ENCODE measurements around the gene ODAD4. TPM values are rescaled to one million over a fixed set of nuclear protein-coding genes. Genes with fewer than 3 reads are reported as not detected.

The ODAD4 gene
- total and polyA plus RNA-seq, 2 donors from 2014 or later, result 4.6 to 6.0 TPM

DNA sequence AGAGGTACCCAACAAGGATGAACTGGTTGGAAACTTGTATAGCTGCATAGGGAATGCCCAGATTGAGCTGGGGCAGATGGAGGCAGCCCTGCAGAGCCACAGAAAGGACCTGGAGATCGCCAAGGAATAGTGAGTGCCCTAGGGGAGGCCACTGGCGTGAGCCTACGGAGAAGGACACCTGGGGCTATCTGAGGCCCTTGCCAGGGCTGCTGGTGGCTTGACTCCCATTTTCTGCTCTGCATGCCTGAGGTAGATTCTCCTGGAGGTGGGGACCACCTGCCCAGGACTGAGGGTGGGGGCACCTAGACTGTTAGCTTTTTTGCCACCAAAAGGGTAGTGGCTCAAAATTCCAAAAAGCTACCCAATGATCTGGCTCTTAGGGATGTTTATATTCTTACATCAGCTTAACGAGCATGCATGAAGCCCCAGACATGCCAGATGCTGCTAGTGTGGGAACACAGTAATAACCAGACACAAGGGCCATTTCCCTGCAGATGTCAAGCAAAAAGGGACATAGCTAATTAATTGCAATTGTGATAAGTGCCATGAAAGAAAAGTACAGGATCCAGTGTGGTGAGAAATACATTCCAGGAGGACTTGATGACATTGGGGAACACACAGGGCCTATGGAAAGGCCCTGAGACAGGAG, 8.8 kb downstream of the ODAD4 start:
- Histone ChIP-seq H3K36me3 (ENCODE audit: control insufficient read depth in 2 of 3, insufficient read depth in 3 of 3, low read length in 3 of 3) (peaks cover 0 to 17% (median 0%) of the 10 kb centered on the region in 3 donors), H3K4me1 (ENCODE audit: control insufficient read depth in 2 of 3, insufficient read depth in 2 of 3, low read depth in 1 of 3, low read length in 3 of 3) (peaks cover 0 to 10% (median 8%) of the 10 kb centered on the region in 3 donors), H3K9ac (ENCODE audit: low read length in 3 of 3) (no peak overlapping the region), H3K27ac (ENCODE audit: low read depth in 2 of 2, low read length in 2 of 2) (no peak overlapping the region), H3K4me3 (ENCODE audit: low read length in 3 of 3) (no peak overlapping the region), H3K9me3 (ENCODE audit: control insufficient read depth in 2 of 3, insufficient read depth in 1 of 3, low read length in 3 of 3) (no peaks in the 10 kb centered on the region), H3K27me3 (ENCODE audit: control insufficient read depth, insufficient read depth, low read length) (no peaks in the 10 kb centered on the region)
- FAIRE-seq, result no peak
- TF ChIP-seq, protein P1, sequence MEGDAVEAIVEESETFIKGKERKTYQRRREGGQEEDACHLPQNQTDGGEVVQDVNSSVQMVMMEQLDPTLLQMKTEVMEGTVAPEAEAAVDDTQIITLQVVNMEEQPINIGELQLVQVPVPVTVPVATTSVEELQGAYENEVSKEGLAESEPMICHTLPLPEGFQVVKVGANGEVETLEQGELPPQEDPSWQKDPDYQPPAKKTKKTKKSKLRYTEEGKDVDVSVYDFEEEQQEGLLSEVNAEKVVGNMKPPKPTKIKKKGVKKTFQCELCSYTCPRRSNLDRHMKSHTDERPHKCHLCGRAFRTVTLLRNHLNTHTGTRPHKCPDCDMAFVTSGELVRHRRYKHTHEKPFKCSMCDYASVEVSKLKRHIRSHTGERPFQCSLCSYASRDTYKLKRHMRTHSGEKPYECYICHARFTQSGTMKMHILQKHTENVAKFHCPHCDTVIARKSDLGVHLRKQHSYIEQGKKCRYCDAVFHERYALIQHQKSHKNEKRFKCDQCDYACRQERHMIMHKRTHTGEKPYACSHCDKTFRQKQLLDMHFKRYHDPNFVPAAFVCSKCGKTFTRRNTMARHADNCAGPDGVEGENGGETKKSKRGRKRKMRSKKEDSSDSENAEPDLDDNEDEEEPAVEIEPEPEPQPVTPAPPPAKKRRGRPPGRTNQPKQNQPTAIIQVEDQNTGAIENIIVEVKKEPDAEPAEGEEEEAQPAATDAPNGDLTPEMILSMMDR (IDR thresholded peaks at IDR 0.05; ENCODE audit: borderline replicate concordance, extremely low read depth, insufficient read depth), result no peak
- intact Hi-C loops (cut with DNase I), result no loop called here
- DNase-seq, result no peak

DNA sequence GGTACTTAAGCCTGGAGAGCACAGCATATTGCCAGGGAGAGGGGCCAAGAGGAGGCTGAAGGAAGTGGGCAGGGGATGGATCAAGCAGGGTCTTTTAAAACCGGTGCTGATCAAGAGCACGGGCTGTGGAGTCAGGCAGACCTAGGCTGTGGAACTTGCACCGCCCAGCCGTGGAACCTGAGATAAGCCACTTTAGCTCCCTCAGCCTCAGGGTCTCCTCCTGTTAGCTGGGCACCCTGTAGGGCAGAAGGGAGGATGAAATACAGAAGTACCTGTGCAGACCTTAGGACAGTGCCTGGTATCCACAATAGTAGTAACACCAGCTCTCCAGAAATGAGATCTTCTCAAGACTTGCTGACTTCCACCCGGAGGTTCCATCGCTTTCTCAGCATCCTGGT, 9.3 kb downstream of the ODAD4 start:
- DNase-seq (no peak), FAIRE-seq (no peak)
- TF ChIP-seq, protein P1 (IDR thresholded peaks at IDR 0.05; ENCODE audit: borderline replicate concordance, extremely low read depth, insufficient read depth), result no peak
- Histone ChIP-seq H3K4me1 (ENCODE audit: control insufficient read depth in 2 of 3, insufficient read depth in 2 of 3, low read depth in 1 of 3, low read length in 3 of 3) (peaks cover 0 to 10% (median 8%) of the 10 kb centered on the region in 3 donors), H3K36me3 (ENCODE audit: control insufficient read depth in 2 of 3, insufficient read depth in 3 of 3, low read length in 3 of 3) (peaks cover 0 to 17% (median 0%) of the 10 kb centered on the region in 3 donors), H3K4me3 (ENCODE audit: low read length in 3 of 3) (no peak overlapping the region), H3K9me3 (ENCODE audit: control insufficient read depth in 2 of 3, insufficient read depth in 1 of 3, low read length in 3 of 3) (no peaks in the 10 kb centered on the region), H3K27ac (ENCODE audit: low read depth in 2 of 2, low read length in 2 of 2) (no peak overlapping the region), H3K27me3 (ENCODE audit: control insufficient read depth, insufficient read depth, low read length) (no peaks in the 10 kb centered on the region), H3K9ac (ENCODE audit: low read length in 3 of 3) (no peak overlapping the region)
- intact Hi-C loops (cut with DNase I), result no loop called here

DNA sequence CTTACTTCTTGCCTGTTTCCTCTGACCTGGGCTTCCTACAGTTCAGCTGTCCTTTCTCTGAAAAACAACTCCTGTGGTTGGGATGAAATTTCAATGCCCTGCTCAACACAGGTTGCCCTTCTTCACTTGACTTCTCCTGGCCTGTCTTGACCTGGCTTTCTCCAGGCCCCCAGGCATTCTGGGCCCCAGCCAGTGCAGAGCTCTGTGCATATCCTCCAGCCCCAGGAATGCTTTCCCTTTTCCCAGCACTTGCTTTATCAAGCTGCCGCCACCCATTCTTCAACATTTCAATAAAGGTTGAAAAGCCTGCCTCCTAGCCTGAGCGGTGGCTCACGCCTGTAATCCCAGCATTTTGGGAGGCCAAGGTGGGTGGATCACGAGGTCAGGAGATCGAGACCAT, 10.8 kb downstream of the ODAD4 start:
- Histone ChIP-seq H3K27me3 (ENCODE audit: control insufficient read depth, insufficient read depth, low read length) (no peaks in the 10 kb centered on the region), H3K4me3 (ENCODE audit: low read length in 3 of 3) (no peak overlapping the region), H3K9ac (ENCODE audit: low read length in 3 of 3) (no peak overlapping the region), H3K9me3 (ENCODE audit: control insufficient read depth in 2 of 3, insufficient read depth in 1 of 3, low read length in 3 of 3) (no peaks in the 10 kb centered on the region), H3K36me3 (ENCODE audit: control insufficient read depth in 2 of 3, insufficient read depth in 3 of 3, low read length in 3 of 3) (peaks cover 0 to 6% (median 0%) of the 10 kb centered on the region in 3 donors), H3K27ac (ENCODE audit: low read depth in 2 of 2, low read length in 2 of 2) (no peak overlapping the region), H3K4me1 (ENCODE audit: control insufficient read depth in 2 of 3, insufficient read depth in 2 of 3, low read depth in 1 of 3, low read length in 3 of 3) (peaks cover 0 to 15% (median 8%) of the 10 kb centered on the region in 3 donors)
- TF ChIP-seq, protein P1 (IDR thresholded peaks at IDR 0.05; ENCODE audit: borderline replicate concordance, extremely low read depth, insufficient read depth), result no peak
- no peak for FAIRE-seq
- intact Hi-C loops (cut with DNase I), result no loop called here
- DNase-seq, result no peak

Measured in kidney (tissue), 14 donors.